Measurements from ENCODE around the gene GABRB3. TPM values are rescaled to one million over a fixed set of nuclear protein-coding genes. Genes with fewer than 3 reads are reported as not detected.

The GABRB3 gene
- polyA plus RNA-seq, 1 donor (not counting 4 experiments of a cell fraction or from before 2014, with no cell fraction given) = 0.81 TPM

GRCh38 chr15:26521691-26522198, 251.1 kb downstream of the GABRB3 start:
- Histone ChIP-seq H4K20me1 (ENCODE audit: control insufficient read depth, extremely low read depth, insufficient read depth, low read length) (no peaks in the 10 kb centered on the region), H3K27ac (ENCODE audit: control insufficient read depth, insufficient read depth, low read length) (no peak overlapping the region), H3K9me3 (ENCODE audit: control insufficient read depth, low read depth, low read length) (peaks cover 13% of the 10 kb centered on the region), H3K4me1 (ENCODE audit: control insufficient read depth, extremely low read depth, insufficient read depth, low read length) (no peaks in the 10 kb centered on the region), H3K9me1 (ENCODE audit: control insufficient read depth, extremely low read depth, insufficient read depth, low read length) (no peaks in the 10 kb centered on the region), H2AFZ (ENCODE audit: control insufficient read depth, low read length) (no peak overlapping the region), H3K9ac (ENCODE audit: control insufficient read depth, extremely low read depth, insufficient read depth, low read length) (no peak overlapping the region), H3K27me3 (ENCODE audit: control insufficient read depth, extremely low read depth, insufficient read depth, low read length) (no peaks in the 10 kb centered on the region), H3K79me2 (ENCODE audit: control insufficient read depth, insufficient read depth, low read length) (no peaks in the 10 kb centered on the region), H3K4me3 (ENCODE audit: control insufficient read depth in 2 of 3, extremely low read depth in 1 of 3, insufficient read depth in 2 of 3, low read depth in 1 of 3, low read length in 3 of 3) (no peak overlapping the region), H3K4me2 (ENCODE audit: control insufficient read depth, extremely low read depth, insufficient read depth, low read depth, low read length) (no peak overlapping the region), H3K36me3 (ENCODE audit: control insufficient read depth in 2 of 2, extremely low read depth in 1 of 2, insufficient read depth in 2 of 2, low read length in 2 of 2) (no peaks in the 10 kb centered on the region)
- FAIRE-seq (no peak), DNase-seq (ENCODE audit: low read depth, low spot score) (no peak)
- dilution Hi-C loops (cut with MboI; ENCODE audit: extremely low pct_ligation_motif_present, low sequenced_read_pairs) = no loop called here
- TF ChIP-seq CTCF (optimal IDR thresholded peaks at IDR 0.05 in 1 of 3, IDR thresholded peaks at IDR 0.05 in 1 of 3, conservative IDR thresholded peaks at IDR 0.05 in 1 of 3; ENCODE audit: extremely low read depth in 1 of 3, insufficient read depth in 2 of 3, low read length in 3 of 3) (no peak), EZH2 (IDR thresholded peaks at IDR 0.05; ENCODE audit: low read length) (no peak)

- Histone ChIP-seq H3K79me2 (ENCODE audit: control insufficient read depth, insufficient read depth, low read length) (no peaks in the 10 kb centered on the region), H3K4me3 (ENCODE audit: control insufficient read depth in 2 of 3, extremely low read depth in 1 of 3, insufficient read depth in 2 of 3, low read depth in 1 of 3, low read length in 3 of 3) (no peak overlapping the region), H2AFZ (ENCODE audit: control insufficient read depth, low read length) (no peak overlapping the region), H3K9me3 (ENCODE audit: control insufficient read depth, low read depth, low read length) (peaks cover 13% of the 10 kb centered on the region), H3K9me1 (ENCODE audit: control insufficient read depth, extremely low read depth, insufficient read depth, low read length) (no peaks in the 10 kb centered on the region), H3K27ac (ENCODE audit: control insufficient read depth, insufficient read depth, low read length) (no peak overlapping the region), H3K27me3 (ENCODE audit: control insufficient read depth, extremely low read depth, insufficient read depth, low read length) (no peaks in the 10 kb centered on the region), H3K9ac (ENCODE audit: control insufficient read depth, extremely low read depth, insufficient read depth, low read length) (no peak overlapping the region), H3K4me2 (ENCODE audit: control insufficient read depth, extremely low read depth, insufficient read depth, low read depth, low read length) (no peak overlapping the region), H4K20me1 (ENCODE audit: control insufficient read depth, extremely low read depth, insufficient read depth, low read length) (no peaks in the 10 kb centered on the region), H3K36me3 (ENCODE audit: control insufficient read depth in 2 of 2, extremely low read depth in 1 of 2, insufficient read depth in 2 of 2, low read length in 2 of 2) (no peaks in the 10 kb centered on the region), H3K4me1 (ENCODE audit: control insufficient read depth, extremely low read depth, insufficient read depth, low read length) (no peaks in the 10 kb centered on the region)
- no peak for TF ChIP-seq EZH2 (IDR thresholded peaks at IDR 0.05; ENCODE audit: low read length)
- dilution Hi-C loops (cut with MboI; ENCODE audit: extremely low pct_ligation_motif_present, low sequenced_read_pairs) = no loop called here
- DNase-seq (ENCODE audit: low read depth, low spot score) (no peak), FAIRE-seq (no peak)
These were observed 251.7 kb downstream of the GABRB3 start for GRCh38 chr15:26521130-26521529.

- DNase-seq (ENCODE audit: low read depth, low spot score) = no peak
- Histone ChIP-seq H3K27ac (ENCODE audit: control insufficient read depth, insufficient read depth, low read length) (no peak overlapping the region), H3K4me3 (ENCODE audit: control insufficient read depth in 2 of 3, extremely low read depth in 1 of 3, insufficient read depth in 2 of 3, low read depth in 1 of 3, low read length in 3 of 3) (no peak overlapping the region), H3K4me2 (ENCODE audit: control insufficient read depth, extremely low read depth, insufficient read depth, low read depth, low read length) (no peak overlapping the region), H3K9ac (ENCODE audit: control insufficient read depth, extremely low read depth, insufficient read depth, low read length) (no peak overlapping the region), H3K36me3 (ENCODE audit: control insufficient read depth in 2 of 2, extremely low read depth in 1 of 2, insufficient read depth in 2 of 2, low read length in 2 of 2) (no peaks in the 10 kb centered on the region), H4K20me1 (ENCODE audit: control insufficient read depth, extremely low read depth, insufficient read depth, low read length) (no peaks in the 10 kb centered on the region), H3K27me3 (ENCODE audit: control insufficient read depth, extremely low read depth, insufficient read depth, low read length) (no peaks in the 10 kb centered on the region), H3K9me3 (ENCODE audit: control insufficient read depth, low read depth, low read length) (peaks cover 13% of the 10 kb centered on the region), H2AFZ (ENCODE audit: control insufficient read depth, low read length) (no peak overlapping the region), H3K79me2 (ENCODE audit: control insufficient read depth, insufficient read depth, low read length) (no peaks in the 10 kb centered on the region), H3K4me1 (ENCODE audit: control insufficient read depth, extremely low read depth, insufficient read depth, low read length) (no peaks in the 10 kb centered on the region), H3K9me1 (ENCODE audit: control insufficient read depth, extremely low read depth, insufficient read depth, low read length) (no peaks in the 10 kb centered on the region)
- dilution Hi-C loops (cut with MboI; ENCODE audit: extremely low pct_ligation_motif_present, low sequenced_read_pairs) = no loop called here
- TF ChIP-seq CTCF (optimal IDR thresholded peaks at IDR 0.05 in 1 of 3, IDR thresholded peaks at IDR 0.05 in 1 of 3, conservative IDR thresholded peaks at IDR 0.05 in 1 of 3; ENCODE audit: extremely low read depth in 1 of 3, insufficient read depth in 2 of 3, low read length in 3 of 3) = no peak
- no peak for TF ChIP-seq EZH2 (IDR thresholded peaks at IDR 0.05; ENCODE audit: low read length)
- no peak for FAIRE-seq
These were observed 254.0 kb downstream of the GABRB3 start for GRCh38 chr15:26518885-26519284.
